ENCODE data around the gene ITPRID1.

ITPRID1 gene

GRCh38 chr7:31549611-31550010 lies 35.7 kb downstream of the ITPRID1 start:
- no peaks in the 10 kb centered on the region for H3K9me2 ChIP-seq (replicated peaks; ENCODE audit: insufficient read depth, low read length)
- H3K4me2 ChIP-seq (ENCODE audit: low read depth, low read length, poor library complexity, severe bottlenecking), result no peak overlapping the region
- TF ChIP-seq CTCF (IDR thresholded peaks at IDR 0.05; ENCODE audit: insufficient read depth, low read length, poor library complexity, severe bottlenecking), result no peak
- TF ChIP-seq EZH2phosphoT487 (conservative IDR thresholded peaks at IDR 0.05; ENCODE audit: low read length), result no peak
- no peak overlapping the region for H3K27ac ChIP-seq (ENCODE audit: low read depth, low read length)
- no peaks in the 10 kb centered on the region for H3K27me3 ChIP-seq (ENCODE audit: low read length)
- no peaks in the 10 kb centered on the region for H4K20me1 ChIP-seq (ENCODE audit: low read depth, low read length)
- no peaks in the 10 kb centered on the region for H3K36me3 ChIP-seq (ENCODE audit: low read length)
- H3K9ac ChIP-seq (ENCODE audit: low read length), result no peak overlapping the region
- no peak overlapping the region for H2AFZ ChIP-seq (ENCODE audit: low read depth, low read length, severe bottlenecking)
- H3K4me3 ChIP-seq (ENCODE audit: insufficient read depth, low read length, poor library complexity, severe bottlenecking), result no peak overlapping the region
- H3K9me3 ChIP-seq (ENCODE audit: insufficient read depth, low read length), result no peaks in the 10 kb centered on the region
- H3K79me2 ChIP-seq (ENCODE audit: insufficient read depth, low read length), result no peaks in the 10 kb centered on the region
- no peaks in the 10 kb centered on the region for H3F3A ChIP-seq (ENCODE audit: insufficient read depth)

DNA sequence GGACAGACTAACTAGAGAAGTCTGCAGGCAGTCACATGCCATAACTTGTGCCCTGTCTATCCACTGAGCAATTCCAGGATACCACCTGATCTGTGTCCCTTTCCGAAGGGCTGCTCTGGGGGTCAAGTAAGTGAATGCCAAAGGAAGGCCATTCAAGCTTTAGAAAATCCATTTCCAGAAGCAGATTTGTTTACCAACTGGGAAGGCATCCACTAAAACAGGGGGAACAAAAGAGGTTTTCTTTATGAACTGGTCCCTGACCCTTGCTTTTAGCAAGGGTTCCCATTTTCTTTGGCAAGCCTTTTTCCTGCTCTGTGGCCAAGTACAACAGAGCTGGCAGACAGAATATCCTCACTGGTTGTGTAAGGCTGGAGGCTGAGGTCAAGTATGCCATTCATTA lies 36.5 kb downstream of the ITPRID1 start:
- TF ChIP-seq CTCF (IDR thresholded peaks at IDR 0.05; ENCODE audit: insufficient read depth, low read length, poor library complexity, severe bottlenecking) (no peak), EZH2phosphoT487 (conservative IDR thresholded peaks at IDR 0.05; ENCODE audit: low read length) (no peak)
- no peak overlapping the region for H3K4me2 ChIP-seq (ENCODE audit: low read depth, low read length, poor library complexity, severe bottlenecking)
- no peaks in the 10 kb centered on the region for H3K79me2 ChIP-seq (ENCODE audit: insufficient read depth, low read length)
- H3K4me3 ChIP-seq (ENCODE audit: insufficient read depth, low read length, poor library complexity, severe bottlenecking), result no peak overlapping the region
- H3K9me3 ChIP-seq (ENCODE audit: insufficient read depth, low read length), result no peaks in the 10 kb centered on the region
- no peaks in the 10 kb centered on the region for H3K27me3 ChIP-seq (ENCODE audit: low read length)
- no peaks in the 10 kb centered on the region for H3K9me2 ChIP-seq (replicated peaks; ENCODE audit: insufficient read depth, low read length)
- no peaks in the 10 kb centered on the region for H3K36me3 ChIP-seq (ENCODE audit: low read length)
- no peaks in the 10 kb centered on the region for H3F3A ChIP-seq (ENCODE audit: insufficient read depth)
- H2AFZ ChIP-seq (ENCODE audit: low read depth, low read length, severe bottlenecking), result no peak overlapping the region
- no peak overlapping the region for H3K9ac ChIP-seq (ENCODE audit: low read length)
- H4K20me1 ChIP-seq (ENCODE audit: low read depth, low read length), result no peaks in the 10 kb centered on the region
- H3K27ac ChIP-seq (ENCODE audit: low read depth, low read length), result no peak overlapping the region

DNA sequence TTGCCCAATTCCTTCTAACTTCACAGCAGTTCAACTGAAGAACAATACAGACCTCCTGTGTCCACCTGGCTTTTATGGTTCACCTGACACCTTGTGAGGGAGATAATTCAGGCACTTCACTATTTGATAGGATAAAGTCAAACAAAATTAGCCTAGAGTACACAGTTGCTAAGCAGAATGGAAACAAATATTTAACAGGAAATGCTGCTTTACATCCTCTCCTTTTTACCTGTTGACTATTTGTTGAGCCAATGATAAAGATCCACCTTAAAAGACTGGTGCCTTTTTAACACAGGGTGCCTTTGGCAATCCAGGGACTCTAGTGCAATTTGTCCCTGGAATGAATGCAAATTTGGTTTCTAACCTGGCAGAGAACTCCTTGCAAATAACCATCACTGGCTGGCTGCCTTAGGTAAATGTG lies 39.8 kb downstream of the ITPRID1 start:
- H2AFZ ChIP-seq (ENCODE audit: low read depth, low read length, severe bottlenecking), result no peak overlapping the region

More for the DNA sequence above, 39.8 kb downstream of the ITPRID1 start:
- Histone ChIP-seq H4K20me1 (ENCODE audit: low read depth, low read length) (no peaks in the 10 kb centered on the region), H3K27ac (ENCODE audit: low read depth, low read length) (no peak overlapping the region), H3K9me3 (ENCODE audit: insufficient read depth, low read length) (no peaks in the 10 kb centered on the region), H3K9me2 (replicated peaks; ENCODE audit: insufficient read depth, low read length) (no peaks in the 10 kb centered on the region), H3K4me2 (ENCODE audit: low read depth, low read length, poor library complexity, severe bottlenecking) (no peak overlapping the region), H3F3A (ENCODE audit: insufficient read depth) (no peaks in the 10 kb centered on the region), H3K27me3 (ENCODE audit: low read length) (no peaks in the 10 kb centered on the region), H3K79me2 (ENCODE audit: insufficient read depth, low read length) (no peaks in the 10 kb centered on the region), H3K9ac (ENCODE audit: low read length) (no peak overlapping the region), H3K4me3 (ENCODE audit: insufficient read depth, low read length, poor library complexity, severe bottlenecking) (no peak overlapping the region), H3K36me3 (ENCODE audit: low read length) (no peaks in the 10 kb centered on the region)
- TF ChIP-seq CTCF (IDR thresholded peaks at IDR 0.05; ENCODE audit: insufficient read depth, low read length, poor library complexity, severe bottlenecking) (no peak), EZH2phosphoT487 (conservative IDR thresholded peaks at IDR 0.05; ENCODE audit: low read length) (no peak)
